K562 (cell line): Measurements from ENCODE around the gene CCDC28B. TPM values are rescaled to one million over a fixed set of nuclear protein-coding genes. Genes with fewer than 3 reads are reported as not detected.

Source experiments
- BRD4 ChIP-seq: fragments of 200-600 bp; sonication (generic); IDR thresholded peaks from 2 replicates; pipeline ENCODE4 v1.6.1; 2017; ENCODE audit warnings: inconsistent platforms
- CEBPB ChIP-seq: fragments of 450-650 bp; IDR thresholded peaks from 2 replicates; pipeline ENCODE4 v1.6.1; 2016; ENCODE audit warnings: missing genetic modification characterization, missing compliant biosample characterization
- ELK1 ChIP-seq: sonication (generic); formaldehyde crosslinking; IDR thresholded peaks from 2 replicates; pipeline ENCODE4 v1.8.1; 2022; ENCODE audit warnings: missing genetic modification reagents
- FOSL1 ChIP-seq: fragments of 200-800 bp; sonication (Bioruptor generic); conservative IDR thresholded peaks from 2 replicates; pipeline ENCODE4 v1.6.1; 2016; ENCODE audit warnings: missing genetic modification characterization, missing compliant biosample characterization
- NKRF ChIP-seq: fragments of 450-650 bp; IDR thresholded peaks from 2 replicates; pipeline ENCODE4 v1.6.1; 2016; ENCODE audit warnings: borderline replicate concordance
- PHB2 ChIP-seq: fragments of 450-650 bp; IDR thresholded peaks from 2 replicates; pipeline ENCODE4 v1.6.1; 2017; ENCODE audit warnings: low read depth
- PKNOX1 ChIP-seq: fragments of 450-650 bp; IDR thresholded peaks from 2 replicates; pipeline ENCODE4 v1.6.1; 2016
- POLR2AphosphoS5 ChIP-seq: IDR thresholded peaks from 2 replicates; pipeline ENCODE4 v1.6.1; 2011; ENCODE audit warnings: mild to moderate bottlenecking, low read depth, low read length, moderate library complexity; ENCODE audit not compliant: control insufficient read depth, insufficient read depth
- SMAD3 ChIP-seq: fragments of 450-650 bp; formaldehyde crosslinking; conservative IDR thresholded peaks from 2 replicates; pipeline ENCODE4 v1.4.0; 2020; ENCODE audit warnings: mild to moderate bottlenecking
- SMARCA4 ChIP-seq: fragments of 450-650 bp; IDR thresholded peaks from 2 replicates; pipeline ENCODE4 v1.6.1; 2016
- TRIM28 ChIP-seq: fragments of 450-650 bp; IDR thresholded peaks from 2 replicates; pipeline ENCODE4 v1.6.1; 2017
- ZNF699 ChIP-seq: fragments of 250-450 bp; sonication (Bioruptor Pico); IDR thresholded peaks from 2 replicates; pipeline ENCODE4 v1.8.0; 2021; ENCODE audit warnings: mild to moderate bottlenecking, moderate library complexity; ENCODE audit not compliant: insufficient replicate concordance
- ZNF707 ChIP-seq: fragments of 250-450 bp; sonication (Bioruptor Pico); conservative IDR thresholded peaks from 2 replicates; pipeline ENCODE4 v1.8.0; 2022; ENCODE audit warnings: inconsistent platforms, mild to moderate bottlenecking, moderate library complexity
- polyA plus RNA-seq, 8 experiments: library from polyadenylated mRNA; depleted of rRNA in 4 of 8; stranded (reverse) in 5 of 8; unstranded in 3 of 8; fragments of >200 nt; fragmentation: Nextera tagmentation in 2 of 8; fragmentation: Illumina TruSeq in 1 of 8; extraction: Ambion mirVana in 2 of 8; extraction: Trizol in 1 of 8; gene quantifications; 2 replicates each; pipeline versions ENCODE4 v1.2.1 to v1.2.3, GENCODE V29; 2011 to 2014; ENCODE audit warnings: inconsistent platforms in 1 of 8, missing spikeins in 1 of 8
- total RNA-seq, 7 experiments: library from RNA; depleted of rRNA in 6 of 7; stranded (reverse); fragments of >200 nt in 6 of 7; fragmentation: Illumina TruSeq in 2 of 7; extraction: Trizol in 2 of 7; gene quantifications; 2 replicates each; pipeline versions ENCODE4 v1.2.1 to v1.2.3, GENCODE V29; 2011 to 2021; ENCODE audit warnings: low replicate concordance in 1 of 7
- TF ChIP-seq, protein P1 (sequence below): fragments of 250-450 bp; sonication (Bioruptor Pico); IDR thresholded peaks from 2 replicates; pipeline ENCODE4 v1.8.0; 2022; ENCODE audit warnings: moderate library complexity, mild to moderate bottlenecking, inconsistent platforms
- TF ChIP-seq, protein P2 (sequence below): fragments of 250-450 bp; sonication (Bioruptor Pico); IDR thresholded peaks from 2 replicates; pipeline ENCODE4 v1.4.0; 2020

The CCDC28B gene
- total and polyA plus RNA-seq, 9 of the 15 experiments (the other 6 are each of a cell fraction or from before 2014, with no cell fraction given): 5.7 to 54.5 (median 31.7) TPM

GRCh38 chr1:32205401-32206370 lies 5.3 kb downstream of the CCDC28B start, which contains the start of gene IQCC (continued):
- TF ChIP-seq POLR2AphosphoS5 (peak; percentile 93), NKRF (peak; percentile 91; the same call in 1 of the 2 replicates), SMARCA4 (0 out of 2 replicates have a peak, but pooled peaks have one; percentile 25), ELK1 (no peak), ZNF699 (CRISPR knock-in tag) (no peak), FOSL1 (tag) (no peak), BRD4 (no peak), CEBPB (no peak), ZNF707 (CRISPR knock-in tag) (no peak), TRIM28 (0 out of 2 replicates have a peak, but pooled peaks have one; percentile 35), PKNOX1 (no peak; the same call in 1 of the 2 replicates), SMAD3 (CRISPR knock-in tag) (peak; percentile 9; the same call in 1 of the 2 replicates), PHB2 (no peak)
- TF ChIP-seq, protein P1, sequence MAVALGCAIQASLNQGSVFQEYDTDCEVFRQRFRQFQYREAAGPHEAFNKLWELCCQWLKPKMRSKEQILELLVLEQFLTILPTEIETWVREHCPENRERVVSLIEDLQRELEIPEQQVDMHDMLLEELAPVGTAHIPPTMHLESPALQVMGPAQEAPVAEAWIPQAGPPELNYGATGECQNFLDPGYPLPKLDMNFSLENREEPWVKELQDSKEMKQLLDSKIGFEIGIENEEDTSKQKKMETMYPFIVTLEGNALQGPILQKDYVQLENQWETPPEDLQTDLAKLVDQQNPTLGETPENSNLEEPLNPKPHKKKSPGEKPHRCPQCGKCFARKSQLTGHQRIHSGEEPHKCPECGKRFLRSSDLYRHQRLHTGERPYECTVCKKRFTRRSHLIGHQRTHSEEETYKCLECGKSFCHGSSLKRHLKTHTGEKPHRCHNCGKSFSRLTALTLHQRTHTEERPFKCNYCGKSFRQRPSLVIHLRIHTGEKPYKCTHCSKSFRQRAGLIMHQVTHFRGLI (CRISPR knock-in tag): no peak
- TF ChIP-seq, protein P2, sequence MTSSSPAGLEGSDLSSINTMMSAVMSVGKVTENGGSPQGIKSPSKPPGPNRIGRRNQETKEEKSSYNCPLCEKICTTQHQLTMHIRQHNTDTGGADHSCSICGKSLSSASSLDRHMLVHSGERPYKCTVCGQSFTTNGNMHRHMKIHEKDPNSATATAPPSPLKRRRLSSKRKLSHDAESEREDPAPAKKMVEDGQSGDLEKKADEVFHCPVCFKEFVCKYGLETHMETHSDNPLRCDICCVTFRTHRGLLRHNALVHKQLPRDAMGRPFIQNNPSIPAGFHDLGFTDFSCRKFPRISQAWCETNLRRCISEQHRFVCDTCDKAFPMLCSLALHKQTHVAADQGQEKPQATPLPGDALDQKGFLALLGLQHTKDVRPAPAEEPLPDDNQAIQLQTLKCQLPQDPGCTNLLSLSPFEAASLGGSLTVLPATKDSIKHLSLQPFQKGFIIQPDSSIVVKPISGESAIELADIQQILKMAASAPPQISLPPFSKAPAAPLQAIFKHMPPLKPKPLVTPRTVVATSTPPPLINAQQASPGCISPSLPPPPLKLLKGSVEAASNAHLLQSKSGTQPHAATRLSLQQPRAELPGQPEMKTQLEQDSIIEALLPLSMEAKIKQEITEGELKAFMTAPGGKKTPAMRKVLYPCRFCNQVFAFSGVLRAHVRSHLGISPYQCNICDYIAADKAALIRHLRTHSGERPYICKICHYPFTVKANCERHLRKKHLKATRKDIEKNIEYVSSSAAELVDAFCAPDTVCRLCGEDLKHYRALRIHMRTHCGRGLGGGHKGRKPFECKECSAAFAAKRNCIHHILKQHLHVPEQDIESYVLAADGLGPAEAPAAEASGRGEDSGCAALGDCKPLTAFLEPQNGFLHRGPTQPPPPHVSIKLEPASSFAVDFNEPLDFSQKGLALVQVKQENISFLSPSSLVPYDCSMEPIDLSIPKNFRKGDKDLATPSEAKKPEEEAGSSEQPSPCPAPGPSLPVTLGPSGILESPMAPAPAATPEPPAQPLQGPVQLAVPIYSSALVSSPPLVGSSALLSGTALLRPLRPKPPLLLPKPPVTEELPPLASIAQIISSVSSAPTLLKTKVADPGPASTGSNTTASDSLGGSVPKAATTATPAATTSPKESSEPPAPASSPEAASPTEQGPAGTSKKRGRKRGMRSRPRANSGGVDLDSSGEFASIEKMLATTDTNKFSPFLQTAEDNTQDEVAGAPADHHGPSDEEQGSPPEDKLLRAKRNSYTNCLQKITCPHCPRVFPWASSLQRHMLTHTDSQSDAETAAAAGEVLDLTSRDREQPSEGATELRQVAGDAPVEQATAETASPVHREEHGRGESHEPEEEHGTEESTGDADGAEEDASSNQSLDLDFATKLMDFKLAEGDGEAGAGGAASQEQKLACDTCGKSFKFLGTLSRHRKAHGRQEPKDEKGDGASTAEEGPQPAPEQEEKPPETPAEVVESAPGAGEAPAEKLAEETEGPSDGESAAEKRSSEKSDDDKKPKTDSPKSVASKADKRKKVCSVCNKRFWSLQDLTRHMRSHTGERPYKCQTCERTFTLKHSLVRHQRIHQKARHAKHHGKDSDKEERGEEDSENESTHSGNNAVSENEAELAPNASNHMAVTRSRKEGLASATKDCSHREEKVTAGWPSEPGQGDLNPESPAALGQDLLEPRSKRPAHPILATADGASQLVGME (CRISPR knock-in tag): no peak
